ENCODE measurements around the gene ACTR2.

Gene ACTR2

GRCh38 chr2:65278531-65278981 lies 50.9 kb downstream of the ACTR2 start:
- DNase-seq (ENCODE audit: low read depth, low spot score), result no peak

- no peak for DNase-seq (ENCODE audit: low read depth, low spot score)
Measured at GRCh38 chr2:65279756-65280155, 52.1 kb downstream of the ACTR2 start.

GRCh38 chr2:65281627-65282351 lies 54.2 kb downstream of the ACTR2 start:
- DNase-seq (ENCODE audit: low read depth, low spot score), result no peak

- no peak for DNase-seq (ENCODE audit: low read depth, low spot score)
Measured at GRCh38 chr2:65282477-65283053, 54.9 kb downstream of the ACTR2 start.

- DNase-seq (ENCODE audit: low read depth, low spot score), result no peak
Measured at GRCh38 chr2:65287364-65287763, 59.7 kb downstream of the ACTR2 start.

GRCh38 chr2:65291216-65292105 lies 63.8 kb downstream of the ACTR2 start:
- no peak for DNase-seq (ENCODE audit: low read depth, low spot score)

GRCh38 chr2:65292106-65292400 lies 64.4 kb downstream of the ACTR2 start:
- DNase-seq (ENCODE audit: low read depth, low spot score), result no peak

- no peak for DNase-seq (ENCODE audit: low read depth, low spot score)
Measured at GRCh38 chr2:65292461-65293011, 64.9 kb downstream of the ACTR2 start.

GRCh38 chr2:65293376-65293775 lies 65.7 kb downstream of the ACTR2 start:
- DNase-seq (ENCODE audit: low read depth, low spot score), result no peak

GRCh38 chr2:65294136-65294535 lies 66.5 kb downstream of the ACTR2 start:
- no peak for DNase-seq (ENCODE audit: low read depth, low spot score)

- no peak for DNase-seq (ENCODE audit: low read depth, low spot score)
Measured at GRCh38 chr2:65294701-65295100, 67.1 kb downstream of the ACTR2 start.

GRCh38 chr2:65296971-65297370 lies 69.3 kb downstream of the ACTR2 start:
- no peak for DNase-seq (ENCODE audit: low read depth, low spot score)

GRCh38 chr2:65297544-65297943 lies 69.9 kb downstream of the ACTR2 start:
- DNase-seq (ENCODE audit: low read depth, low spot score), result no peak

- DNase-seq (ENCODE audit: low read depth, low spot score), result no peak
Measured at GRCh38 chr2:65298089-65298488, 70.5 kb downstream of the ACTR2 start.

GRCh38 chr2:65299246-65299645 lies 71.6 kb downstream of the ACTR2 start:
- no peak for DNase-seq (ENCODE audit: low read depth, low spot score)

- no peak for DNase-seq (ENCODE audit: low read depth, low spot score)
Measured at GRCh38 chr2:65300134-65300760, 72.6 kb downstream of the ACTR2 start.

- no peak for DNase-seq (ENCODE audit: low read depth, low spot score)
Measured at GRCh38 chr2:65300761-65301711, 73.4 kb downstream of the ACTR2 start.

- DNase-seq (ENCODE audit: low read depth, low spot score), result no peak
Measured at GRCh38 chr2:65305934-65306333, 78.3 kb downstream of the ACTR2 start.

- DNase-seq (ENCODE audit: low read depth, low spot score), result no peak
Measured at GRCh38 chr2:65309699-65310098, 82.1 kb downstream of the ACTR2 start.

GRCh38 chr2:65311049-65311448 lies 83.4 kb downstream of the ACTR2 start:
- no peak for DNase-seq (ENCODE audit: low read depth, low spot score)

GRCh38 chr2:65311596-65311995 lies 84.0 kb downstream of the ACTR2 start:
- no peak for DNase-seq (ENCODE audit: low read depth, low spot score)

All from iPS DF 19.7 (cell line).